Measurements from ENCODE around the gene PCDHA1.

DNA sequence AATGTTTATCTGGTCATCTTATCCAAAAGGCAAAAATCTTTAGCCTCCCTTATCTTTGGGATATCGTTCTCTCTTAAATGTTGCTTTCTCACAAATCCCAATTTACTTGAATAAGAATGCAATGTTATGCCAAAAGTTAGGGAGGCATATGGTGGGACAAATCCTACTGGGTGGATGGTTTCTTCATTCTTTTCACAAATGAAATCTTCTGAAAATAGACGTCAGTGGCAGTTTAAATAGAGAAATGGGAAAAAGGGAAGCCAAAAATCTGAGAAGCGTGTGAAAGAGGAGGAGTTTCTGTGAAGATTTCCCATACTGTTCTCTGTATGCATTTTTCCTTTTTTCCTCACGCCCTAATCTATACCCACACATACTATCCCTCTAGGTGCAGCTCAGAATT, 137.7 kb downstream of the PCDHA1 start:
- TF ChIP-seq, protein P1, sequence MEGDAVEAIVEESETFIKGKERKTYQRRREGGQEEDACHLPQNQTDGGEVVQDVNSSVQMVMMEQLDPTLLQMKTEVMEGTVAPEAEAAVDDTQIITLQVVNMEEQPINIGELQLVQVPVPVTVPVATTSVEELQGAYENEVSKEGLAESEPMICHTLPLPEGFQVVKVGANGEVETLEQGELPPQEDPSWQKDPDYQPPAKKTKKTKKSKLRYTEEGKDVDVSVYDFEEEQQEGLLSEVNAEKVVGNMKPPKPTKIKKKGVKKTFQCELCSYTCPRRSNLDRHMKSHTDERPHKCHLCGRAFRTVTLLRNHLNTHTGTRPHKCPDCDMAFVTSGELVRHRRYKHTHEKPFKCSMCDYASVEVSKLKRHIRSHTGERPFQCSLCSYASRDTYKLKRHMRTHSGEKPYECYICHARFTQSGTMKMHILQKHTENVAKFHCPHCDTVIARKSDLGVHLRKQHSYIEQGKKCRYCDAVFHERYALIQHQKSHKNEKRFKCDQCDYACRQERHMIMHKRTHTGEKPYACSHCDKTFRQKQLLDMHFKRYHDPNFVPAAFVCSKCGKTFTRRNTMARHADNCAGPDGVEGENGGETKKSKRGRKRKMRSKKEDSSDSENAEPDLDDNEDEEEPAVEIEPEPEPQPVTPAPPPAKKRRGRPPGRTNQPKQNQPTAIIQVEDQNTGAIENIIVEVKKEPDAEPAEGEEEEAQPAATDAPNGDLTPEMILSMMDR (IDR thresholded peaks at IDR 0.05), result no peak
- no peak for TF ChIP-seq POLR2AphosphoS5 (IDR thresholded peaks at IDR 0.05)
- TF ChIP-seq POLR2A (IDR thresholded peaks at IDR 0.05; ENCODE audit: low read depth), result no peak
